ENCODE results near the gene AP1S3.

Gene AP1S3

GRCh38 chr2:223759569-223760430 lies 77.6 kb downstream of the AP1S3 start:
- no peak for DNase-seq

- no peak for DNase-seq
Observed at GRCh38 chr2:223758131-223758840, 79.1 kb downstream of the AP1S3 start.

GRCh38 chr2:223753940-223754339 lies 83.4 kb downstream of the AP1S3 start:
- no peak for DNase-seq

GRCh38 chr2:223751012-223751411 lies 86.4 kb downstream of the AP1S3 start:
- no peak for DNase-seq

- DNase-seq: no peak
Observed at GRCh38 chr2:223747392-223748042, 89.9 kb downstream of the AP1S3 start.

GRCh38 chr2:223746611-223747010 lies 90.8 kb downstream of the AP1S3 start:
- DNase-seq: no peak

GRCh38 chr2:223744580-223744979 lies 92.8 kb downstream of the AP1S3 start:
- no peak for DNase-seq

GRCh38 chr2:223740679-223741078 lies 96.7 kb downstream of the AP1S3 start:
- no peak for DNase-seq

GRCh38 chr2:223737207-223737606 lies 100.2 kb downstream of the AP1S3 start:
- no peak for DNase-seq

- no peak for DNase-seq
Observed at GRCh38 chr2:223736488-223736887, 100.9 kb downstream of the AP1S3 start.

- DNase-seq: no peak
Observed at GRCh38 chr2:223735659-223736244, 101.6 kb downstream of the AP1S3 start.

GRCh38 chr2:223735035-223735640 lies 102.2 kb downstream of the AP1S3 start:
- no peak for DNase-seq

- DNase-seq: no peak
Observed at GRCh38 chr2:223734346-223734745, 103.0 kb downstream of the AP1S3 start.

GRCh38 chr2:223732346-223732745 lies 105.0 kb downstream of the AP1S3 start:
- DNase-seq: no peak

GRCh38 chr2:223731503-223731902 lies 105.9 kb downstream of the AP1S3 start:
- DNase-seq: no peak

- no peak for DNase-seq
Observed at GRCh38 chr2:223729781-223730180, 107.6 kb downstream of the AP1S3 start.

- no peak for DNase-seq
Observed at GRCh38 chr2:223727562-223727961, 109.8 kb downstream of the AP1S3 start.

- DNase-seq: no peak
Observed at GRCh38 chr2:223725986-223726970, 111.1 kb downstream of the AP1S3 start.

GRCh38 chr2:223725494-223725893 lies 111.9 kb downstream of the AP1S3 start:
- no peak for DNase-seq

GRCh38 chr2:223724861-223725260 lies 112.5 kb downstream of the AP1S3 start:
- no peak for DNase-seq

- DNase-seq: no peak
Observed at GRCh38 chr2:223723954-223724411, 113.4 kb downstream of the AP1S3 start.

- no peak for DNase-seq
Observed at GRCh38 chr2:223722226-223722625, 115.2 kb downstream of the AP1S3 start.

All from NCI-H510A (cell line).